K562 (cell line): ENCODE data around the gene GPR35. TPM values are rescaled to one million over a fixed set of nuclear protein-coding genes. Genes with fewer than 3 reads are reported as not detected.

Experiments
- ARID3B ChIP-seq: fragments of 250-450 bp; sonication (Bioruptor Pico); IDR thresholded peaks from 2 replicates; pipeline ENCODE4 v1.4.0; 2020; ENCODE audit warnings: borderline replicate concordance
- CBX8 ChIP-seq: fragments of 200-600 bp; sonication (generic); IDR thresholded peaks from 2 replicates; pipeline ENCODE4 v1.6.1; 2012; ENCODE audit warnings: borderline replicate concordance, mixed run types, low read depth, mild to moderate bottlenecking, moderate library complexity, mixed read lengths, low read length, control low read depth, inconsistent platforms; ENCODE audit not compliant: poor library complexity, severe bottlenecking; ENCODE audit errors: extremely low read depth
- POU5F1 ChIP-seq: fragments of 150-350 bp; IDR thresholded peaks from 2 replicates; pipeline ENCODE4 v1.6.1; 2014; ENCODE audit warnings: borderline replicate concordance, low read length, low read depth, mild to moderate bottlenecking; ENCODE audit not compliant: partially characterized antibody
- ZFP91 ChIP-seq: sonication (generic); formaldehyde crosslinking; IDR thresholded peaks from 2 replicates; pipeline ENCODE4 v1.8.0; 2022; ENCODE audit warnings: mild to moderate bottlenecking, missing genetic modification reagents
- ZNF280B ChIP-seq: fragments of 250-450 bp; sonication (Bioruptor Pico); IDR thresholded peaks from 2 replicates; pipeline ENCODE4 v1.5.1; 2021; ENCODE audit warnings: mild to moderate bottlenecking
- ZNF586 ChIP-seq: fragments of 450-650 bp; formaldehyde crosslinking; conservative IDR thresholded peaks from 2 replicates; pipeline ENCODE4 v1.4.0; 2020; ENCODE audit warnings: mild to moderate bottlenecking, moderate library complexity
- polyA plus RNA-seq, 8 experiments: library from polyadenylated mRNA; depleted of rRNA in 4 of 8; stranded (reverse) in 5 of 8; unstranded in 3 of 8; fragments of >200 nt; fragmentation: Nextera tagmentation in 2 of 8; fragmentation: Illumina TruSeq in 1 of 8; extraction: Ambion mirVana in 2 of 8; extraction: Trizol in 1 of 8; gene quantifications; 2 replicates each; pipeline versions ENCODE4 v1.2.1 to v1.2.3, GENCODE V29; 2011 to 2014; ENCODE audit warnings: inconsistent platforms in 1 of 8, missing spikeins in 1 of 8
- total RNA-seq, 7 experiments: library from RNA; depleted of rRNA in 6 of 7; stranded (reverse); fragments of >200 nt in 6 of 7; fragmentation: Illumina TruSeq in 2 of 7; extraction: Trizol in 2 of 7; gene quantifications; 2 replicates each; pipeline versions ENCODE4 v1.2.1 to v1.2.3, GENCODE V29; 2011 to 2021; ENCODE audit warnings: low replicate concordance in 1 of 7

GPR35 gene
- total and polyA plus RNA-seq, 9 of the 15 experiments (the other 6 are each of a cell fraction or from before 2014, with no cell fraction given): 0.04 to 0.50 (median 0.29) TPM; not detected in 3

- no peak for TF ChIP-seq ZFP91 (CRISPR knock-in tag)
- TF ChIP-seq CBX8: no peak
- TF ChIP-seq ZNF586: no peak
- no peak for TF ChIP-seq POU5F1
- TF ChIP-seq ZNF280B (CRISPR knock-in tag): no peak
- no peak for TF ChIP-seq ARID3B (CRISPR knock-in tag)
- TF ChIP-seq, all 486 proteins: peak for 0
Observed at GRCh38 chr2:240594511-240595380, 30.5 kb upstream of the GPR35 start (continued).
